HEK293 (cell line): ENCODE measurements around the gene TAS1R3.

Source experiments
- EGR2 ChIP-seq: fragments of 450-650 bp; formaldehyde crosslinking; IDR thresholded peaks from 2 replicates; pipeline ENCODE4 v1.5.1; 2016; ENCODE audit warnings: low read depth, missing biosample characterization, missing genetic modification characterization
- HOXD13 ChIP-seq: sonication (generic); formaldehyde crosslinking; IDR thresholded peaks from 2 replicates; pipeline ENCODE4 v1.8.0; 2022; ENCODE audit warnings: missing genetic modification reagents, borderline replicate concordance
- KLF1 ChIP-seq: fragments of 450-650 bp; formaldehyde crosslinking; IDR thresholded peaks from 2 replicates; pipeline ENCODE4 v1.5.1; 2016; ENCODE audit warnings: missing biosample characterization, missing genetic modification characterization
- KLF8 ChIP-seq: fragments of 450-650 bp; formaldehyde crosslinking; IDR thresholded peaks from 2 replicates; pipeline ENCODE4 v1.5.1; 2016; ENCODE audit warnings: missing biosample characterization, missing genetic modification characterization
- OSR2 ChIP-seq: fragments of 450-650 bp; formaldehyde crosslinking; IDR thresholded peaks from 2 replicates; pipeline ENCODE4 v1.5.1; 2016; ENCODE audit warnings: missing biosample characterization, missing genetic modification characterization
- OVOL3 ChIP-seq: fragments of 450-650 bp; formaldehyde crosslinking; IDR thresholded peaks from 2 replicates; pipeline ENCODE4 v1.5.1; 2016; ENCODE audit warnings: missing biosample characterization, missing genetic modification characterization
- SETDB1 ChIP-seq: IDR thresholded peaks from one replicate; pipeline ENCODE4 v1.6.1; 2017; ENCODE audit warnings: mild to moderate bottlenecking, low read length, moderate library complexity, mixed read lengths; ENCODE audit not compliant: insufficient read length
- SP2 ChIP-seq: fragments of 450-650 bp; formaldehyde crosslinking; IDR thresholded peaks from 2 replicates; pipeline ENCODE4 v1.5.1; 2016; ENCODE audit warnings: missing biosample characterization, missing genetic modification characterization
- WT1 ChIP-seq: fragments of 450-650 bp; formaldehyde crosslinking; IDR thresholded peaks from 2 replicates; pipeline ENCODE4 v1.5.1; 2016; ENCODE audit warnings: missing biosample characterization, missing genetic modification characterization
- YY2 ChIP-seq: fragments of 450-650 bp; formaldehyde crosslinking; IDR thresholded peaks from 2 replicates; pipeline ENCODE4 v1.5.1; 2016; ENCODE audit warnings: missing biosample characterization, missing genetic modification characterization
- ZFHX2 ChIP-seq: fragments of 450-650 bp; formaldehyde crosslinking; conservative IDR thresholded peaks from 2 replicates; pipeline ENCODE4 v1.5.1; 2016; ENCODE audit warnings: missing biosample characterization, missing genetic modification characterization
- ZNF114 ChIP-seq: fragments of 450-650 bp; formaldehyde crosslinking; IDR thresholded peaks from 2 replicates; pipeline ENCODE4 v1.5.0; 2017; ENCODE audit warnings: missing biosample characterization, missing genetic modification characterization
- ZNF121 ChIP-seq: fragments of 450-650 bp; formaldehyde crosslinking; IDR thresholded peaks from 2 replicates; pipeline ENCODE4 v1.5.1; 2016; ENCODE audit warnings: missing biosample characterization, missing genetic modification characterization
- ZNF169 ChIP-seq: fragments of 450-650 bp; formaldehyde crosslinking; IDR thresholded peaks from 2 replicates; pipeline ENCODE4 v1.5.1; 2016; ENCODE audit warnings: missing biosample characterization, missing genetic modification characterization
- ZNF248 ChIP-seq: fragments of 450-650 bp; formaldehyde crosslinking; IDR thresholded peaks from 2 replicates; pipeline ENCODE4 v1.5.1; 2017; ENCODE audit warnings: missing biosample characterization, missing genetic modification characterization
- ZNF366 ChIP-seq: fragments of 450-650 bp; formaldehyde crosslinking; conservative IDR thresholded peaks from 2 replicates; pipeline ENCODE4 v1.5.1; 2016; ENCODE audit warnings: missing biosample characterization, missing genetic modification characterization
- ZNF391 ChIP-seq: fragments of 450-650 bp; formaldehyde crosslinking; IDR thresholded peaks from 2 replicates; pipeline ENCODE4 v1.5.1; 2016; ENCODE audit warnings: low read depth, missing biosample characterization, missing genetic modification characterization, borderline replicate concordance
- ZNF416 ChIP-seq: fragments of 450-650 bp; formaldehyde crosslinking; IDR thresholded peaks from 2 replicates; pipeline ENCODE4 v1.5.1; 2016; ENCODE audit warnings: missing biosample characterization, missing genetic modification characterization
- ZNF558 ChIP-seq: fragments of 450-650 bp; formaldehyde crosslinking; IDR thresholded peaks from 2 replicates; pipeline ENCODE4 v1.5.1; 2016; ENCODE audit warnings: missing biosample characterization, missing genetic modification characterization
- ZNF561 ChIP-seq: fragments of 450-650 bp; IDR thresholded peaks from 2 replicates; pipeline ENCODE4 v1.5.1; 2018; ENCODE audit warnings: missing biosample characterization, missing genetic modification characterization, borderline replicate concordance
- ZNF660 ChIP-seq: fragments of 450-650 bp; IDR thresholded peaks from 2 replicates; pipeline ENCODE4 v1.5.1; 2018; ENCODE audit warnings: missing biosample characterization, mild to moderate bottlenecking, missing genetic modification characterization
- ZNF830 ChIP-seq: fragments of 450-650 bp; IDR thresholded peaks from 2 replicates; pipeline ENCODE4 v1.5.0; 2018; ENCODE audit warnings: missing biosample characterization, missing genetic modification characterization, low read depth, mild to moderate bottlenecking, moderate library complexity
- ZNF837 ChIP-seq: fragments of 450-650 bp; formaldehyde crosslinking; IDR thresholded peaks from 2 replicates; pipeline ENCODE4 v1.5.1; 2016; ENCODE audit warnings: missing biosample characterization, missing genetic modification characterization
- ZSCAN30 ChIP-seq: fragments of 450-650 bp; IDR thresholded peaks from 2 replicates; pipeline ENCODE4 v1.5.1; 2018; ENCODE audit warnings: missing biosample characterization, mild to moderate bottlenecking, missing genetic modification characterization, moderate library complexity
- TF ChIP-seq, protein P1 (sequence below): fragments of 450-650 bp; formaldehyde crosslinking; IDR thresholded peaks from 2 replicates; pipeline ENCODE4 v1.5.1; 2016; ENCODE audit warnings: missing biosample characterization, missing genetic modification characterization, borderline replicate concordance
- TF ChIP-seq, protein P2 (sequence below): fragments of 450-650 bp; formaldehyde crosslinking; IDR thresholded peaks from 2 replicates; pipeline ENCODE4 v1.5.1; 2016; ENCODE audit warnings: missing biosample characterization, missing genetic modification characterization
- TF ChIP-seq, protein P3 (sequence below): fragments of 450-650 bp; formaldehyde crosslinking; IDR thresholded peaks from 2 replicates; pipeline ENCODE4 v1.5.1; 2016; ENCODE audit warnings: missing biosample characterization, missing genetic modification characterization
- TF ChIP-seq, protein P4 (sequence below): fragments of 450-650 bp; formaldehyde crosslinking; IDR thresholded peaks from 2 replicates; pipeline ENCODE4 v1.5.1; 2016; ENCODE audit warnings: missing biosample characterization, missing genetic modification characterization
- TF ChIP-seq, protein P5 (sequence below): fragments of 450-650 bp; formaldehyde crosslinking; IDR thresholded peaks from 2 replicates; pipeline ENCODE4 v1.5.1; 2016; ENCODE audit warnings: missing biosample characterization, missing genetic modification characterization

Gene TAS1R3

DNA sequence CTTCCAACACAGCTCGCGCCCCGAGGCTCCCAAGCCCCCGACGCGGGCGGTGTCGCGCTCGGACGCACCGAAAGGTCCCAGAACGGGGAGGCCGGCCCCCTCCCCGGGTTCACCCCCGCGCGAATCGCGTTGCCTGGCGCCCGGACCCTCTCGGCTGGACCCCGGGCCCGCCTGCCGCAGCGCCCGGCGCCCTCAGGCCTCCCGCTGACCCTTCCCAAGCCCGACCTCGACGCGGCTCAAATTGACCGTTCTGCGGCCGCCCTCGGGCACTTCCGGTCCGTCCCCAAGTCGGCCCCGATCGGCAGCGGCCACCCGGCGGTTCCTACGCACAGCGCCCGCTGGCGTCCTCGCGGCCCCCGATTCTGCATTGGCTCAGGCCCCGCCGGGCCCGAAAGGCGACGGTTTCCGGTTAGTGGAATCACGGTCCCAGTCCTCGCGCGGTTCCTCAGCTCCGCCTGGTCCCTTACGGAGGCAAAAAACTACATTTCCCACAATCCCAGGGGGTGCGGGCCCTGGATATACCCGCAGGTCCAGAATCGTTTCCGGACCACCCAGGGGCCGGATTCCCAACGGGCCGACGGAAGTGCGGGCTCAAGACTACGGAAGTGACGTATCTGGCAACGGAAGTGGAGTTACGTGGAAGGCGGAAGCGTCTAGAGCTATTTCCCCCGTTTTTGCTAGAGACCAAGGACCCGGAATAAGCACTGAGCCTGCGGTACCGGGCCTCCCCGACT, 44.0 kb downstream of the TAS1R3 start, which contains the start of gene AURKAIP1 (continued):
- TF ChIP-seq ZNF561 (tag by site-specific recombination) = peak; percentile 100
- TF ChIP-seq ZFHX2 (tag by site-specific recombination) = peak; percentile 94
- TF ChIP-seq ZNF114 (tag by site-specific recombination) = no peak
- no peak for TF ChIP-seq SETDB1
- TF ChIP-seq ZNF660 (tag by site-specific recombination) = peak; percentile 100
- TF ChIP-seq HOXD13 (CRISPR knock-in tag) = no peak
- peak; percentile 85 for TF ChIP-seq YY2 (tag by site-specific recombination)
- peak; percentile 95 for TF ChIP-seq EGR2
- TF ChIP-seq ZSCAN30 (tag by site-specific recombination) = peak; percentile 100
- TF ChIP-seq WT1 (tag by site-specific recombination) = peak; percentile 60; the same call in 1 of the 2 replicates
- peak; percentile 84 for TF ChIP-seq ZNF121 (tag by site-specific recombination)
- peak; percentile 99 for TF ChIP-seq KLF8 (tag by site-specific recombination)
- TF ChIP-seq ZNF169 = 0 out of 2 replicates have a peak, but pooled peaks have one; percentile 37
- TF ChIP-seq KLF1 = peak; percentile 85
- TF ChIP-seq OVOL3 (tag by site-specific recombination) = peak; percentile 91
- TF ChIP-seq, protein P1, sequence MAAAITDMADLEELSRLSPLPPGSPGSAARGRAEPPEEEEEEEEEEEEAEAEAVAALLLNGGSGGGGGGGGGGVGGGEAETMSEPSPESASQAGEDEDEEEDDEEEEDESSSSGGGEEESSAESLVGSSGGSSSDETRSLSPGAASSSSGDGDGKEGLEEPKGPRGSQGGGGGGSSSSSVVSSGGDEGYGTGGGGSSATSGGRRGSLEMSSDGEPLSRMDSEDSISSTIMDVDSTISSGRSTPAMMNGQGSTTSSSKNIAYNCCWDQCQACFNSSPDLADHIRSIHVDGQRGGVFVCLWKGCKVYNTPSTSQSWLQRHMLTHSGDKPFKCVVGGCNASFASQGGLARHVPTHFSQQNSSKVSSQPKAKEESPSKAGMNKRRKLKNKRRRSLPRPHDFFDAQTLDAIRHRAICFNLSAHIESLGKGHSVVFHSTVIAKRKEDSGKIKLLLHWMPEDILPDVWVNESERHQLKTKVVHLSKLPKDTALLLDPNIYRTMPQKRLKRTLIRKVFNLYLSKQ (tag by site-specific recombination) = no peak
- TF ChIP-seq, protein P2, sequence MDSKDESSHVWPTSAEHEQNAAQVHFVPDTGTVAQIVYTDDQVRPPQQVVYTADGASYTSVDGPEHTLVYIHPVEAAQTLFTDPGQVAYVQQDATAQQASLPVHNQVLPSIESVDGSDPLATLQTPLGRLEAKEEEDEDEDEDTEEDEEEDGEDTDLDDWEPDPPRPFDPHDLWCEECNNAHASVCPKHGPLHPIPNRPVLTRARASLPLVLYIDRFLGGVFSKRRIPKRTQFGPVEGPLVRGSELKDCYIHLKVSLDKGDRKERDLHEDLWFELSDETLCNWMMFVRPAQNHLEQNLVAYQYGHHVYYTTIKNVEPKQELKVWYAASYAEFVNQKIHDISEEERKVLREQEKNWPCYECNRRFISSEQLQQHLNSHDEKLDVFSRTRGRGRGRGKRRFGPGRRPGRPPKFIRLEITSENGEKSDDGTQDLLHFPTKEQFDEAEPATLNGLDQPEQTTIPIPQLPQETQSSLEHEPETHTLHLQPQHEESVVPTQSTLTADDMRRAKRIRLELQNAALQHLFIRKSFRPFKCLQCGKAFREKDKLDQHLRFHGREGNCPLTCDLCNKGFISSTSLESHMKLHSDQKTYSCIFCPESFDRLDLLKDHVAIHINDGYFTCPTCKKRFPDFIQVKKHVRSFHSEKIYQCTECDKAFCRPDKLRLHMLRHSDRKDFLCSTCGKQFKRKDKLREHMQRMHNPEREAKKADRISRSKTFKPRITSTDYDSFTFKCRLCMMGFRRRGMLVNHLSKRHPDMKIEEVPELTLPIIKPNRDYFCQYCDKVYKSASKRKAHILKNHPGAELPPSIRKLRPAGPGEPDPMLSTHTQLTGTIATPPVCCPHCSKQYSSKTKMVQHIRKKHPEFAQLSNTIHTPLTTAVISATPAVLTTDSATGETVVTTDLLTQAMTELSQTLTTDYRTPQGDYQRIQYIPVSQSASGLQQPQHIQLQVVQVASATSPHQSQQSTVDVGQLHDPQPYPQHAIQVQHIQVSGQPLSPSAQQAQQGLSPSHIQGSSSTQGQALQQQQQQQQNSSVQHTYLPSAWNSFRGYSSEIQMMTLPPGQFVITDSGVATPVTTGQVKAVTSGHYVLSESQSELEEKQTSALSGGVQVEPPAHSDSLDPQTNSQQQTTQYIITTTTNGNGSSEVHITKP = peak; percentile 96
- no peak for TF ChIP-seq ZNF830 (tag by site-specific recombination)
- no peak for TF ChIP-seq ZNF416 (tag by site-specific recombination)
- TF ChIP-seq ZNF248 (tag by site-specific recombination) = no peak
- TF ChIP-seq, protein P3, sequence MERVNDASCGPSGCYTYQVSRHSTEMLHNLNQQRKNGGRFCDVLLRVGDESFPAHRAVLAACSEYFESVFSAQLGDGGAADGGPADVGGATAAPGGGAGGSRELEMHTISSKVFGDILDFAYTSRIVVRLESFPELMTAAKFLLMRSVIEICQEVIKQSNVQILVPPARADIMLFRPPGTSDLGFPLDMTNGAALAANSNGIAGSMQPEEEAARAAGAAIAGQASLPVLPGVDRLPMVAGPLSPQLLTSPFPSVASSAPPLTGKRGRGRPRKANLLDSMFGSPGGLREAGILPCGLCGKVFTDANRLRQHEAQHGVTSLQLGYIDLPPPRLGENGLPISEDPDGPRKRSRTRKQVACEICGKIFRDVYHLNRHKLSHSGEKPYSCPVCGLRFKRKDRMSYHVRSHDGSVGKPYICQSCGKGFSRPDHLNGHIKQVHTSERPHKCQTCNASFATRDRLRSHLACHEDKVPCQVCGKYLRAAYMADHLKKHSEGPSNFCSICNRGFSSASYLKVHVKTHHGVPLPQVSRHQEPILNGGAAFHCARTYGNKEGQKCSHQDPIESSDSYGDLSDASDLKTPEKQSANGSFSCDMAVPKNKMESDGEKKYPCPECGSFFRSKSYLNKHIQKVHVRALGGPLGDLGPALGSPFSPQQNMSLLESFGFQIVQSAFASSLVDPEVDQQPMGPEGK = peak; percentile 99
- TF ChIP-seq ZNF391 (tag by site-specific recombination) = peak; percentile 100
- TF ChIP-seq OSR2 = peak; percentile 62
- TF ChIP-seq, protein P4, sequence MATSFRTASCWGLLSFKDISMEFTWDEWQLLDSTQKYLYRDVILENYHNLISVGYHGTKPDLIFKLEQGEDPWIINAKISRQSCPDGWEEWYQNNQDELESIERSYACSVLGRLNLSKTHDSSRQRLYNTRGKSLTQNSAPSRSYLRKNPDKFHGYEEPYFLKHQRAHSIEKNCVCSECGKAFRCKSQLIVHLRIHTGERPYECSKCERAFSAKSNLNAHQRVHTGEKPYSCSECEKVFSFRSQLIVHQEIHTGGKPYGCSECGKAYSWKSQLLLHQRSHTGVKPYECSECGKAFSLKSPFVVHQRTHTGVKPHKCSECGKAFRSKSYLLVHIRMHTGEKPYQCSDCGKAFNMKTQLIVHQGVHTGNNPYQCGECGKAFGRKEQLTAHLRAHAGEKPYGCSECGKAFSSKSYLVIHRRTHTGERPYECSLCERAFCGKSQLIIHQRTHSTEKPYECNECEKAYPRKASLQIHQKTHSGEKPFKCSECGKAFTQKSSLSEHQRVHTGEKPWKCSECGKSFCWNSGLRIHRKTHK = no peak
- TF ChIP-seq ZNF366 (tag by site-specific recombination) = no peak
- TF ChIP-seq, protein P5, sequence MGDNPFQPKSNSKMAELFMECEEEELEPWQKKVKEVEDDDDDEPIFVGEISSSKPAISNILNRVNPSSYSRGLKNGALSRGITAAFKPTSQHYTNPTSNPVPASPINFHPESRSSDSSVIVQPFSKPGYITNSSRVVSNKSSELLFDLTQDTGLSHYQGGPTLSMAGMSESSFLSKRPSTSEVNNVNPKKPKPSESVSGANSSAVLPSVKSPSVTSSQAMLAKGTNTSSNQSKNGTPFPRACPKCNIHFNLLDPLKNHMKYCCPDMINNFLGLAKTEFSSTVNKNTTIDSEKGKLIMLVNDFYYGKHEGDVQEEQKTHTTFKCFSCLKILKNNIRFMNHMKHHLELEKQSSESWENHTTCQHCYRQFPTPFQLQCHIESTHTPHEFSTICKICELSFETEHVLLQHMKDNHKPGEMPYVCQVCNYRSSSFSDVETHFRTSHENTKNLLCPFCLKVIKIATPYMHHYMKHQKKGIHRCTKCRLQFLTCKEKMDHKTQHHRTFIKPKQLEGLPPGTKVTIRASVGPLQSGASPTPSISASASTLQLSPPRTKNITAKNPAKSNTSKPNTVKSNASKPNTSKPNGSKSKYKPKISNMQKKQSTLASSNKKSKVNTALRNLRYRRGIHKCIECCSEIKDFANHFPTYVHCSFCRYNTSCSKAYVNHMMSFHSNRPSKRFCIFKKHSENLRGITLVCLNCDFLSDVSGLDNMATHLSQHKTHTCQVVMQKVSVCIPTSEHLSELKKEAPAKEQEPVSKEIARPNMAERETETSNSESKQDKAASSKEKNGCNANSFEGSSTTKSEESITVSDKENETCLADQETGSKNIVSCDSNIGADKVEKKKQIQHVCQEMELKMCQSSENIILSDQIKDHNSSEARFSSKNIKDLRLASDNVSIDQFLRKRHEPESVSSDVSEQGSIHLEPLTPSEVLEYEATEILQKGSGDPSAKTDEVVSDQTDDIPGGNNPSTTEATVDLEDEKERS (tag by site-specific recombination) = no peak
- peak; percentile 96 for TF ChIP-seq SP2 (tag by site-specific recombination)
- no peak for TF ChIP-seq ZNF837 (tag by site-specific recombination)
- TF ChIP-seq ZNF558 = peak; percentile 60; the same call in 1 of the 2 replicates
